IMR-90 (cell line): ENCODE results near the gene UGT1A1. TPM values are rescaled to one million over a fixed set of nuclear protein-coding genes. Genes with fewer than 3 reads are reported as not detected.

Experiments
- ATAC-seq: fragments of 200-7000 bp; cut with Tn5 transposase; 2 replicates; pipeline ENCODE4 v1.9.1; 2020; ENCODE audit warnings: low read depth, mild to moderate bottlenecking, moderate library complexity
- BruUV-seq: library from RNA; stranded (reverse); fragments of 400-500 nt; replicated peaks from 2 replicates; lab custom pipeline; 2021; lab: Mats Ljungman, UMichigan
- CTCF ChIA-PET: fragments of 300-600 bp; formaldehyde crosslinking; extraction: SDS; loops from one replicate; lab custom pipeline; 2021; ENCODE audit warnings: antibody characterized with exemption; lab: Yijun Ruan, JAX
- POLR2A ChIA-PET: fragments of 300-600 bp; sonication (Branson Sonifier 250); formaldehyde crosslinking; loops from one replicate; lab custom pipeline; 2022; ENCODE audit warnings: antibody characterized with exemption; ENCODE audit not compliant: unreplicated experiment; lab: Charles Lee
- DNase-seq: peaks from one replicate; pipeline ENCODE4 v3.0.0; 2013
- H2AFZ ChIP-seq: replicated peaks from 2 replicates; pipeline ENCODE3; 2013; ENCODE audit warnings: low read length, mild to moderate bottlenecking; ENCODE audit not compliant: poor library complexity
- H2AK5ac ChIP-seq: 2 replicates; pipeline ENCODE4 v1.6.1; 2013; ENCODE audit warnings: low read depth, low read length, inconsistent platforms
- H2AK9ac ChIP-seq: replicated peaks from 2 replicates; pipeline ENCODE3; 2013; ENCODE audit warnings: mild to moderate bottlenecking, low read depth, low read length, moderate library complexity; ENCODE audit not compliant: poor library complexity
- H2BK120ac ChIP-seq: 2 replicates; pipeline ENCODE4 v1.6.1; 2013; ENCODE audit warnings: low read depth, low read length, inconsistent platforms
- H2BK15ac ChIP-seq: 3 replicates; pipeline ENCODE4 v1.6.1; 2013; ENCODE audit warnings: low read depth, low read length, inconsistent platforms
- H2BK20ac ChIP-seq: 2 replicates; pipeline ENCODE4 v1.6.1; 2013; ENCODE audit warnings: low read depth, mild to moderate bottlenecking, inconsistent platforms, low read length, moderate library complexity
- H2BK5ac ChIP-seq: 2 replicates; pipeline ENCODE4 v1.6.1; 2013; ENCODE audit warnings: mild to moderate bottlenecking, low read depth, low read length, inconsistent platforms; ENCODE audit not compliant: poor library complexity, severe bottlenecking
- H3K14ac ChIP-seq: replicated peaks from 2 replicates; pipeline ENCODE4 v1.6.1; 2013; ENCODE audit warnings: low read depth, low read length, inconsistent platforms
- H3K18ac ChIP-seq: 2 replicates; pipeline ENCODE4 v1.6.1; 2013; ENCODE audit warnings: low read depth, low read length, control low read depth
- H3K23ac ChIP-seq: 2 replicates; pipeline ENCODE4 v1.6.1; 2013; ENCODE audit warnings: low read depth, low read length, inconsistent platforms
- H3K27ac ChIP-seq: 2 replicates; pipeline ENCODE4 v1.5.1; 2013; ENCODE audit warnings: mild to moderate bottlenecking, control low read depth, low read length; ENCODE audit not compliant: insufficient read depth
- H3K27me3 ChIP-seq: 2 replicates; pipeline ENCODE4 v1.6.1; 2013; ENCODE audit warnings: low read length; ENCODE audit not compliant: control insufficient read depth, insufficient read depth
- H3K36me3 ChIP-seq: 2 replicates; pipeline ENCODE4 v1.6.1; 2013; ENCODE audit warnings: low read length, mixed read lengths; ENCODE audit not compliant: control insufficient read depth, insufficient read depth
- H3K4ac ChIP-seq: 2 replicates; pipeline ENCODE4 v1.6.1; 2013; ENCODE audit warnings: low read depth, low read length, inconsistent platforms
- H3K4me1 ChIP-seq: 2 replicates; pipeline ENCODE4 v1.6.1; 2013; ENCODE audit warnings: low read length, mixed read lengths; ENCODE audit not compliant: control insufficient read depth, insufficient read depth
- H3K4me2 ChIP-seq: 2 replicates; pipeline ENCODE4 v1.6.1; 2013; ENCODE audit warnings: low read depth, mild to moderate bottlenecking, control low read depth, low read length, moderate library complexity
- H3K4me3 ChIP-seq: 2 replicates; pipeline ENCODE4 v1.5.1; 2013; ENCODE audit warnings: low read depth, mild to moderate bottlenecking, control low read depth, low read length, moderate library complexity; ENCODE audit not compliant: insufficient read depth
- H3K56ac ChIP-seq: 2 replicates; pipeline ENCODE4 v1.6.1; 2013; ENCODE audit warnings: low read length, inconsistent platforms; ENCODE audit not compliant: insufficient read depth; ENCODE audit errors: extremely low read depth
- H3K79me1 ChIP-seq, 2 experiments: 2 replicates each; pipeline ENCODE4 v1.6.1; 2013; ENCODE audit warnings: low read length in 2 of 2, inconsistent platforms in 1 of 2, low read depth in 1 of 2
- H3K9ac ChIP-seq: 2 replicates; pipeline ENCODE4 v1.6.1; 2013; ENCODE audit warnings: low read depth, low read length, control low read depth
- H3K9me1 ChIP-seq: 2 replicates; pipeline ENCODE4 v1.6.1; 2013; ENCODE audit warnings: low read length, inconsistent platforms; ENCODE audit not compliant: insufficient read depth
- H3K9me3 ChIP-seq: 2 replicates; pipeline ENCODE4 v1.6.1; 2013; ENCODE audit warnings: low read length; ENCODE audit not compliant: control insufficient read depth, insufficient read depth
- H4K20me1 ChIP-seq: 2 replicates; pipeline ENCODE4 v1.6.1; 2013; ENCODE audit warnings: low read length, inconsistent platforms; ENCODE audit not compliant: insufficient read depth
- H4K5ac ChIP-seq: 2 replicates; pipeline ENCODE4 v1.6.1; 2013; ENCODE audit warnings: mild to moderate bottlenecking, low read depth, low read length, control low read depth
- H4K8ac ChIP-seq, 2 experiments: 2 replicates each; pipeline ENCODE4 v1.6.1; 2013; ENCODE audit warnings: low read depth in 2 of 2, low read length in 2 of 2, control low read depth in 1 of 2, inconsistent platforms in 1 of 2
- H4K91ac ChIP-seq: 2 replicates; pipeline ENCODE4 v1.6.1; 2013; ENCODE audit warnings: low read depth, low read length, inconsistent platforms; ENCODE audit not compliant: insufficient read depth
- BHLHE40 ChIP-seq: fragments of 150-350 bp; IDR thresholded peaks from 2 replicates; pipeline ENCODE4 v1.6.1; 2016; ENCODE audit warnings: mild to moderate bottlenecking, low read depth, low read length
- CEBPB ChIP-seq: IDR thresholded peaks from 2 replicates; pipeline ENCODE4 v1.6.1; 2012; ENCODE audit warnings: low read depth, low read length, improper control_type of control experiment
- CTCF ChIP-seq: conservative IDR thresholded peaks from 2 replicates; pipeline ENCODE4 v1.5.1; 2012; ENCODE audit warnings: mild to moderate bottlenecking, low read depth, low read length, improper control_type of control experiment
- MAFK ChIP-seq: IDR thresholded peaks from 2 replicates; pipeline ENCODE4 v1.6.1; 2012; ENCODE audit warnings: low read depth, low read length, improper control_type of control experiment
- MAZ ChIP-seq: IDR thresholded peaks from 2 replicates; pipeline ENCODE4 v1.6.1; 2012; ENCODE audit warnings: low read depth, mild to moderate bottlenecking, low read length, improper control_type of control experiment, moderate library complexity, borderline replicate concordance
- NFE2L2 ChIP-seq: fragments of 150-350 bp; IDR thresholded peaks from 2 replicates; pipeline ENCODE4 v1.6.1; 2016; ENCODE audit warnings: low read depth, mild to moderate bottlenecking, low read length
- POLR2A ChIP-seq: IDR thresholded peaks from 2 replicates; pipeline ENCODE4 v1.6.1; 2012; ENCODE audit warnings: mild to moderate bottlenecking, low read depth, low read length
- RCOR1 ChIP-seq: IDR thresholded peaks from 2 replicates; pipeline ENCODE4 v1.6.1; 2012; ENCODE audit warnings: mild to moderate bottlenecking, low read length, improper control_type of control experiment; ENCODE audit not compliant: insufficient replicate concordance
- WGBS, 2 experiments: methylation state at CpG; one replicate each; pipeline versions ENCODE4 v1.1.5 to v1.1.7; 2013; ENCODE audit warnings: missing lambda C conversion rate in 2 of 2; ENCODE audit not compliant: insufficient read length in 1 of 2; ENCODE audit errors: extremely low coverage in 2 of 2; 5-methylcytosine and 5-hydroxymethylcytosine counted together
- dilution Hi-C: fragments of 300-500 bp; cut with HindIII; formaldehyde crosslinking; loops from one replicate; pipeline ENCODE4 v1.14.3; 2018; ENCODE audit warnings: low sequenced_read_pairs; ENCODE audit not compliant: unreplicated experiment
- in situ Hi-C: fragments of 300-500 bp; cut with MboI; formaldehyde crosslinking; loops from 3 replicates; pipeline ENCODE4 v1.14.3; 2019; ENCODE audit warnings: low sequenced_read_pairs, inconsistent platforms, mixed read lengths
- intact Hi-C: fragments of 100-400 bp; cut with micrococcal nuclease; formaldehyde crosslinking; loops from 2 replicates; pipeline ENCODE4 v1.10.0; 2022
- polyA plus RNA-seq, 3 experiments: library from polyadenylated mRNA; depleted of rRNA; stranded (reverse); fragments of >200 nt; gene quantifications; 2 replicates each; pipeline ENCODE4 v1.2.3, GENCODE V29; 2012; ENCODE audit warnings: low replicate concordance in 1 of 3
- total RNA-seq: library from RNA; depleted of rRNA; stranded (reverse); fragments of >200 nt; gene quantifications from 2 replicates; pipeline ENCODE4 v1.2.3, GENCODE V29; 2012

The UGT1A1 gene
- total and polyA plus RNA-seq, 2 of the 4 experiments (the other 2 are of a cell fraction): not detected

GRCh38 chr2:233803292-233803911 is 43.3 kb downstream of the UGT1A1 start:
- Histone ChIP-seq H4K91ac (no peak overlapping the region), H3K36me3 (no peaks in the 10 kb centered on the region), H3K27me3 (peaks cover 29% of the 10 kb centered on the region), H3K4me2 (no peak overlapping the region), H2BK120ac (no peak overlapping the region), H3K9me3 (no peaks in the 10 kb centered on the region; the same call in 1 of the 2 replicates), H3K27ac (no peak overlapping the region), H2BK5ac (no peak overlapping the region), H2AK5ac (no peak overlapping the region), H3K9ac (no peak overlapping the region), H3K14ac (no peak overlapping the region), H3K56ac (no peak overlapping the region), H4K20me1 (no peaks in the 10 kb centered on the region), H4K8ac (no peak overlapping the region), H3K18ac (no peak overlapping the region), H3K4me3 (no peak overlapping the region), H3K9me1 (no peaks in the 10 kb centered on the region), H4K5ac (no peak overlapping the region), H3K4me1 (no peaks in the 10 kb centered on the region), H3K79me1 (no peaks in the 10 kb centered on the region), H2BK15ac (no peak overlapping the region), H3K23ac (no peak overlapping the region), H2AFZ (no peak overlapping the region), H2BK20ac (no peak overlapping the region), H2AK9ac (no peak overlapping the region), H3K4ac (no peak overlapping the region)
- CTCF ChIA-PET: no interaction called here
- dilution Hi-C loops (no loop called here), intact Hi-C loops (no loop called here), in situ Hi-C loops (no loop called here)
- DNase-seq (no peak), ATAC-seq (no peak)
- no peak for TF ChIP-seq MAZ
- no peak for TF ChIP-seq RCOR1
- no peak for TF ChIP-seq NFE2L2
- TF ChIP-seq BHLHE40: no peak
- TF ChIP-seq POLR2A: no peak
- no peak for TF ChIP-seq MAFK
- no peak for TF ChIP-seq CTCF
- no peak for TF ChIP-seq CEBPB
- no CpG with 5 or more reads among the region's 2 CpGs for WGBS, 2 experiments
- no TSS peak for BruUV-seq
- POLR2A ChIA-PET: no interaction called here
